H1 (cell line): ENCODE data around the gene BNC2. TPM values are rescaled to one million over a fixed set of nuclear protein-coding genes. Genes with fewer than 3 reads are reported as not detected.

Experiments used
- CTCF ChIA-PET: fragments of 300-600 bp; sonication (Branson Sonifier 250); formaldehyde crosslinking; loops from one replicate; lab custom pipeline; 2021; ENCODE audit not compliant: partially characterized antibody; lab: Charles Lee
- POLR2A ChIA-PET: fragments of 300-600 bp; sonication (Branson Sonifier 250); formaldehyde crosslinking; loops from one replicate; lab custom pipeline; 2021; ENCODE audit warnings: inconsistent platforms; ENCODE audit not compliant: partially characterized antibody; lab: Charles Lee
- DNase-seq, 2 experiments: peaks; one replicate each; pipeline versions ENCODE4 v3.0.0 to v3.0.0-alpha.2; 2010 to 2022; ENCODE audit warnings: low spot score in 2 of 2, low read depth in 1 of 2, mixed read lengths in 1 of 2
- FAIRE-seq: peaks from 2 replicates; lab custom pipeline; 2011; peaks lifted over from hg19 to GRCh38; lab: Jason Lieb, UNC
- H2AFZ ChIP-seq: 2 replicates; pipeline ENCODE4 v1.8.1; 2012; ENCODE audit warnings: low read length, inconsistent platforms
- H2AK5ac ChIP-seq: 2 replicates; pipeline ENCODE4 v1.6.1; 2013; ENCODE audit warnings: low read depth, low read length
- H2BK120ac ChIP-seq: replicated peaks from 2 replicates; pipeline ENCODE3; 2013; ENCODE audit warnings: low read depth, low read length, inconsistent platforms
- H2BK12ac ChIP-seq: 2 replicates; pipeline ENCODE4 v1.6.1; 2013; ENCODE audit warnings: low read depth, low read length
- H2BK15ac ChIP-seq: 2 replicates; pipeline ENCODE4 v1.6.1; 2013; ENCODE audit warnings: low read length
- H2BK20ac ChIP-seq: 2 replicates; pipeline ENCODE4 v1.6.1; 2013; ENCODE audit warnings: low read length
- H2BK5ac ChIP-seq: 2 replicates; pipeline ENCODE4 v1.6.1; 2013; ENCODE audit warnings: low read depth, low read length
- H3K14ac ChIP-seq: 2 replicates; pipeline ENCODE4 v1.6.1; 2013; ENCODE audit warnings: inconsistent platforms; ENCODE audit not compliant: insufficient read length
- H3K18ac ChIP-seq: 2 replicates; pipeline ENCODE4 v1.6.1; 2013; ENCODE audit warnings: low read length; ENCODE audit errors: extremely low read depth
- H3K23ac ChIP-seq: 2 replicates; pipeline ENCODE4 v1.6.1; 2013; ENCODE audit warnings: inconsistent platforms; ENCODE audit not compliant: insufficient read length
- H3K23me2 ChIP-seq: 2 replicates; pipeline ENCODE4 v1.6.1; 2013; ENCODE audit warnings: low read depth, low read length
- H3K27ac ChIP-seq: 2 replicates; pipeline ENCODE4 v1.6.1; 2011; ENCODE audit warnings: low read depth, low read length, inconsistent platforms
- H3K27me3 ChIP-seq, 4 experiments: replicated peaks in 1 of 4; 1 replicate in 1 of 4; 2 replicates in 3 of 4; pipeline versions ENCODE4 v1.6.1 to v1.8.1; 2011 to 2013; ENCODE audit warnings: low read length in 3 of 4, mild to moderate bottlenecking in 3 of 4, inconsistent platforms in 2 of 4, mixed read lengths in 2 of 4, moderate library complexity in 1 of 4; ENCODE audit not compliant: control insufficient read depth in 3 of 4, insufficient read depth in 3 of 4; ENCODE audit errors: extremely low read depth in 1 of 4
- H3K36me3 ChIP-seq, 4 experiments: 2 replicates each; pipeline versions ENCODE4 v1.6.1 to v1.8.1; 2011 to 2013; ENCODE audit warnings: mild to moderate bottlenecking in 4 of 4, low read length in 3 of 4, moderate library complexity in 2 of 4, control low read depth in 1 of 4, inconsistent platforms in 1 of 4; ENCODE audit not compliant: insufficient read depth in 4 of 4, control insufficient read depth in 2 of 4
- H3K4ac ChIP-seq: replicated peaks from 2 replicates; pipeline ENCODE3; 2013; ENCODE audit warnings: low read length, low read depth, mixed read lengths, inconsistent platforms; ENCODE audit not compliant: insufficient read length
- H3K4me1 ChIP-seq, 4 experiments: replicated peaks in 1 of 4; 1 replicate in 1 of 4; 2 replicates in 3 of 4; pipeline versions ENCODE4 v1.6.1 to v1.8.1; 2011 to 2013; ENCODE audit warnings: low read length in 3 of 4, inconsistent platforms in 2 of 4, mixed read lengths in 1 of 4; ENCODE audit not compliant: insufficient read depth in 4 of 4, control insufficient read depth in 3 of 4
- H3K4me2 ChIP-seq, 2 experiments: 2 replicates each; pipeline versions ENCODE4 v1.6.1 to v1.8.1; 2011 to 2013; ENCODE audit warnings: low read depth in 2 of 2, low read length in 2 of 2, control low read depth in 1 of 2, inconsistent platforms in 1 of 2, mild to moderate bottlenecking in 1 of 2; ENCODE audit not compliant: insufficient read depth in 1 of 2
- H3K4me3 ChIP-seq, 4 experiments: fragments of 200-600, 300-600 bp in 1 of 4; sonication (generic), shearing (Covaris generic), sonication (Bioruptor Twin) in 1 of 4; 2 replicates each; pipeline versions ENCODE4 v1.5.1 to v1.8.1; 2011 to 2016; ENCODE audit warnings: low read length in 4 of 4, low read depth in 3 of 4, control low read depth in 2 of 4, inconsistent platforms in 2 of 4, mild to moderate bottlenecking in 2 of 4, mixed read lengths in 1 of 4, moderate library complexity in 1 of 4; ENCODE audit not compliant: insufficient read depth in 2 of 4; ENCODE audit errors: extremely low read depth in 1 of 4
- H3K56ac ChIP-seq: replicated peaks from 2 replicates; pipeline ENCODE3; 2013; ENCODE audit warnings: low read depth, mild to moderate bottlenecking, mixed read lengths, low read length, inconsistent platforms; ENCODE audit not compliant: insufficient read length
- H3K79me1 ChIP-seq: 2 replicates; pipeline ENCODE4 v1.6.1; 2013; ENCODE audit warnings: low read depth, low read length, control low read depth
- H3K79me2 ChIP-seq, 2 experiments: 2 replicates each; pipeline versions ENCODE4 v1.6.1 to v1.8.1; 2012 to 2013; ENCODE audit warnings: low read length in 2 of 2, mild to moderate bottlenecking in 2 of 2, inconsistent platforms in 1 of 2; ENCODE audit not compliant: insufficient read depth in 2 of 2, control insufficient read depth in 1 of 2
- H3K9ac ChIP-seq, 4 experiments: replicated peaks in 1 of 4; 1 replicate in 1 of 4; 2 replicates in 3 of 4; pipeline versions ENCODE4 v1.6.1 to v1.8.1; 2011 to 2013; ENCODE audit warnings: low read depth in 3 of 4, low read length in 3 of 4, control low read depth in 2 of 4, mild to moderate bottlenecking in 2 of 4, moderate library complexity in 2 of 4, inconsistent platforms in 1 of 4; ENCODE audit errors: extremely low read depth in 1 of 4
- H3K9me3 ChIP-seq, 2 experiments: 2 replicates each; pipeline versions ENCODE4 v1.6.1 to v1.8.1; 2012 to 2013; ENCODE audit warnings: mild to moderate bottlenecking in 2 of 2, moderate library complexity in 2 of 2, control low read depth in 1 of 2, inconsistent platforms in 1 of 2, low read depth in 1 of 2, low read length in 1 of 2, mixed read lengths in 1 of 2; ENCODE audit not compliant: insufficient read depth in 2 of 2
- H4K20me1 ChIP-seq, 2 experiments: replicated peaks in 1 of 2; 2 replicates each; pipeline versions ENCODE3 to v1.8.1; 2011 to 2013; ENCODE audit warnings: inconsistent platforms in 2 of 2, low read length in 2 of 2, mild to moderate bottlenecking in 1 of 2; ENCODE audit not compliant: insufficient read depth in 2 of 2, control insufficient read depth in 1 of 2
- H4K5ac ChIP-seq: 2 replicates; pipeline ENCODE4 v1.6.1; 2013; ENCODE audit warnings: low read length, low read depth, mixed read lengths, inconsistent platforms; ENCODE audit not compliant: insufficient read length
- H4K8ac ChIP-seq: 2 replicates; pipeline ENCODE4 v1.8.0; 2013; ENCODE audit warnings: mild to moderate bottlenecking, moderate library complexity, low read length, inconsistent platforms; ENCODE audit not compliant: insufficient read depth; ENCODE audit errors: extremely low read depth
- H4K91ac ChIP-seq: replicated peaks from 2 replicates; pipeline ENCODE3; 2013; ENCODE audit warnings: low read length, mixed read lengths, inconsistent platforms; ENCODE audit not compliant: insufficient read length
- BACH1 ChIP-seq: IDR thresholded peaks from 2 replicates; pipeline ENCODE4 v1.6.1; 2012; ENCODE audit warnings: low read length, improper control_type of control experiment
- BCL11A ChIP-seq, 2 experiments: IDR thresholded peaks; one replicate each; pipeline ENCODE4 v1.6.1; 2011; ENCODE audit warnings: low read depth in 2 of 2, low read length in 2 of 2, mild to moderate bottlenecking in 2 of 2
- E2F6 ChIP-seq: IDR thresholded peaks from 2 replicates; pipeline ENCODE4 v1.6.1; 2012; ENCODE audit warnings: inconsistent platforms
- HDAC2 ChIP-seq, 2 experiments: fragments of 300-600 bp in 1 of 2; sonication (generic) in 1 of 2; IDR thresholded peaks; 2 replicates each; pipeline ENCODE4 v1.6.1; 2011 to 2012; ENCODE audit warnings: low read depth in 2 of 2, low read length in 2 of 2, mild to moderate bottlenecking in 2 of 2, moderate library complexity in 2 of 2, borderline replicate concordance in 1 of 2, inconsistent platforms in 1 of 2
- HDAC6 ChIP-seq: IDR thresholded peaks from one replicate; pipeline ENCODE4 v1.7.1; 2012; ENCODE audit warnings: low read depth, mild to moderate bottlenecking, inconsistent platforms, low read length, moderate library complexity
- JUN ChIP-seq: IDR thresholded peaks from 2 replicates; pipeline ENCODE4 v1.6.1; 2011; ENCODE audit warnings: low read depth, mild to moderate bottlenecking, improper control_type of control experiment, low read length
- KDM1A ChIP-seq: fragments of 200-600, 300-600 bp; sonication (generic); IDR thresholded peaks from 2 replicates; pipeline ENCODE4 v1.7.1; 2016; ENCODE audit warnings: mild to moderate bottlenecking, low read length, borderline replicate concordance
- MAFK ChIP-seq: IDR thresholded peaks from 2 replicates; pipeline ENCODE4 v1.6.1; 2012; ENCODE audit warnings: low read depth, mild to moderate bottlenecking, improper control_type of control experiment, low read length
- PHF8 ChIP-seq: fragments of 200-600 bp; sonication (generic); conservative IDR thresholded peaks from 2 replicates; pipeline ENCODE4 v1.7.1; 2012; ENCODE audit warnings: low read depth, mild to moderate bottlenecking, inconsistent platforms, low read length, moderate library complexity
- POLR2AphosphoS5 ChIP-seq: IDR thresholded peaks from 2 replicates; pipeline ENCODE4 v1.6.1; 2011; ENCODE audit warnings: low read depth, low read length
- SIX5 ChIP-seq: IDR thresholded peaks from 2 replicates; pipeline ENCODE4 v1.6.1; 2011; ENCODE audit warnings: mild to moderate bottlenecking, low read depth, low read length
- SP2 ChIP-seq: IDR thresholded peaks from 2 replicates; pipeline ENCODE4 v1.6.1; 2012; ENCODE audit warnings: mild to moderate bottlenecking, low read length, inconsistent platforms
- SP4 ChIP-seq: IDR thresholded peaks from 2 replicates; pipeline ENCODE4 v1.6.1; 2012; ENCODE audit warnings: low read length, inconsistent platforms
- TBP ChIP-seq: IDR thresholded peaks from 2 replicates; pipeline ENCODE4 v1.6.1; 2011; ENCODE audit warnings: low read depth, low read length, improper control_type of control experiment
- WGBS, 2 experiments: shearing (Covaris generic) in 1 of 2; methylation state at CpG; one replicate each; pipeline versions ENCODE4 v1.1.6 to v1.1.7; 2013 to 2015; ENCODE audit warnings: low lambda C conversion rate in 2 of 2, mixed read lengths in 2 of 2, inconsistent platforms in 1 of 2, low coverage in 1 of 2, missing lambda C conversion rate in 1 of 2; ENCODE audit not compliant: insufficient replicate concordance in 2 of 2, insufficient coverage in 1 of 2, insufficient read length in 1 of 2; ENCODE audit errors: extremely low coverage in 1 of 2, missing lambda C conversion rate in 1 of 2; 5-methylcytosine and 5-hydroxymethylcytosine counted together
- polyA plus RNA-seq, 7 experiments: library from polyadenylated mRNA; depleted of rRNA in 3 of 7; stranded (reverse) in 5 of 7; unstranded in 2 of 7; fragments of >200 nt in 5 of 7; fragments of 200-250 nt in 2 of 7; gene quantifications; 1 replicate in 5 of 7; 2 replicates in 1 of 7; 4 replicates in 1 of 7; pipeline versions ENCODE4 v1.2.1 to v1.2.3, GENCODE V29; 2011 to 2013; ENCODE audit warnings: missing spikeins in 2 of 7, mixed read lengths in 2 of 7
- total RNA-seq: library from RNA; stranded (reverse); fragmentation: NEBNext Ultra II Directional; extraction: Animal tissue kit (Norgen Biotek cat#: 25700); gene quantifications from 2 replicates; pipeline ENCODE4 v1.2.1, GENCODE V29; 2021

The BNC2 gene
- total and polyA plus RNA-seq, 2 of the 8 experiments (the other 6 are each of a cell fraction or from before 2014, with no cell fraction given), result 16.0 to 26.8 TPM

GRCh38 chr9:16449076-16449730, 421.3 kb downstream of the BNC2 start:
- Histone ChIP-seq H3K4me1 (peaks cover 0 to 2% (median 0%) of the 10 kb centered on the region in 4 experiments; a peak in 2 of 7 replicates), H2AFZ (no peak overlapping the region), H3K4me2 (no peak overlapping the region), H4K8ac (no peak overlapping the region), H2BK20ac (no peak overlapping the region), H2BK15ac (no peak overlapping the region), H4K91ac (no peak overlapping the region), H2BK12ac (no peak overlapping the region), H4K20me1 (no peaks in the 10 kb centered on the region), H3K56ac (no peak overlapping the region), H3K79me1 (no peaks in the 10 kb centered on the region), H3K23me2 (no peaks in the 10 kb centered on the region; the same call in 1 of the 2 replicates), H3K27ac (no peak overlapping the region), H3K18ac (no peak overlapping the region), H2BK5ac (no peak overlapping the region), H2AK5ac (no peak overlapping the region), H3K9me3 (no peaks in the 10 kb centered on the region), H4K5ac (no peak overlapping the region), H3K27me3 (no peaks in the 10 kb centered on the region), H2BK120ac (no peak overlapping the region), H3K9ac (no peak overlapping the region), H3K23ac (no peak overlapping the region), H3K36me3 (no peaks in the 10 kb centered on the region), H3K4ac (no peak overlapping the region), H3K79me2 (no peaks in the 10 kb centered on the region), H3K4me3 (no peak overlapping the region), H3K14ac (no peak overlapping the region)
- ChIA-PET POLR2A (no interaction called here), CTCF (no interaction called here)
- FAIRE-seq, result no peak
- no peak for TF ChIP-seq BACH1
- TF ChIP-seq JUN, result no peak
- TF ChIP-seq MAFK, result no peak
- TF ChIP-seq HDAC2 (IDR thresholded peaks at IDR 0.05; ENCODE audit: borderline replicate concordance in 1 of 2, low read depth in 2 of 2, low read length in 2 of 2), result no peak
- TF ChIP-seq SP4, result no peak
- no peak for TF ChIP-seq PHF8
- no peak for TF ChIP-seq POLR2AphosphoS5
- TF ChIP-seq BCL11A (IDR thresholded peaks at IDR 0.05; ENCODE audit: low read depth in 2 of 2, low read length in 2 of 2), result no peak
- no peak for TF ChIP-seq KDM1A
- TF ChIP-seq TBP, result no peak
- TF ChIP-seq SP2, result no peak
- TF ChIP-seq HDAC6, result no peak
- TF ChIP-seq SIX5, result no peak
- TF ChIP-seq E2F6, result no peak
- WGBS, 2 experiments, result 92% methylated on average over 10 of the region's 10 CpGs; no CpG with 5 or more reads in 1 of the 2 experiments
- no peak for DNase-seq
